GM23338 (cell line): ENCODE results near the gene CDC25B. TPM values are rescaled to one million over a fixed set of nuclear protein-coding genes. Genes with fewer than 3 reads are reported as not detected.

ENCODE experiments used
- ATAC-seq: fragments of 200-7000 bp; cut with Tn5 transposase; 3 replicates; pipeline ENCODE4 v1.9.1; 2020
- DNase-seq: peaks from one replicate; pipeline ENCODE4 v3.0.0-alpha.2; 2015; ENCODE audit warnings: low spot score
- H2AFZ ChIP-seq: fragments of 200-600 bp; sonication (generic); 2 replicates; pipeline ENCODE4 v1.8.0; 2016; ENCODE audit warnings: antibody characterized with exemption, mild to moderate bottlenecking, moderate library complexity
- H3F3A ChIP-seq: fragments of 200-600 bp; sonication (generic); replicated peaks from 2 replicates; pipeline ENCODE4 v1.8.0; 2017; ENCODE audit warnings: antibody characterized with exemption, mixed run types, low read depth
- H3K27ac ChIP-seq: fragments of 200-600 bp; sonication (generic); 2 replicates; pipeline ENCODE4 v1.6.1; 2016; ENCODE audit warnings: low read depth
- H3K27me3 ChIP-seq: fragments of 200-600 bp; sonication (generic); 2 replicates; pipeline ENCODE4 v1.8.0; 2016; ENCODE audit warnings: mild to moderate bottlenecking, mixed run types, moderate library complexity; ENCODE audit not compliant: insufficient read depth
- H3K36me3 ChIP-seq: fragments of 200-600 bp; sonication (generic); 2 replicates; pipeline ENCODE4 v1.8.0; 2016; ENCODE audit warnings: mild to moderate bottlenecking; ENCODE audit not compliant: insufficient read depth
- H3K4me1 ChIP-seq: fragments of 200-600 bp; sonication (generic); 2 replicates; pipeline ENCODE4 v1.8.0; 2016; ENCODE audit warnings: mild to moderate bottlenecking, moderate library complexity; ENCODE audit not compliant: insufficient read depth
- H3K4me2 ChIP-seq: fragments of 200-600 bp; sonication (generic); 2 replicates; pipeline ENCODE4 v1.7.1; 2017; ENCODE audit warnings: mixed run types
- H3K4me3 ChIP-seq: fragments of 200-600 bp; sonication (generic); 2 replicates; pipeline ENCODE4 v1.6.1; 2016; ENCODE audit warnings: mixed run types
- H3K79me2 ChIP-seq: fragments of 200-600 bp; sonication (generic); replicated peaks from 2 replicates; pipeline ENCODE4 v1.8.0; 2017; ENCODE audit warnings: mild to moderate bottlenecking; ENCODE audit not compliant: insufficient read depth
- H3K9me2 ChIP-seq: fragments of 200-600 bp; sonication (generic); 2 replicates; pipeline ENCODE4 v1.8.0; 2017; ENCODE audit not compliant: insufficient read depth
- H4K20me1 ChIP-seq: fragments of 200-600 bp; sonication (generic); replicated peaks from 2 replicates; pipeline ENCODE4 v1.8.0; 2017; ENCODE audit warnings: mild to moderate bottlenecking; ENCODE audit not compliant: insufficient read depth
- H3K27ac Mint-ChIP-seq: 2 replicates; pipeline ENCODE4 v1.8.0; 2020; ENCODE audit warnings: inconsistent platforms, mild to moderate bottlenecking, moderate library complexity, mixed read lengths
- H3K27me3 Mint-ChIP-seq: 3 replicates; pipeline ENCODE4 v1.8.0; 2022; ENCODE audit warnings: low read depth, mild to moderate bottlenecking, moderate library complexity, mixed read lengths, inconsistent platforms; ENCODE audit not compliant: insufficient read depth, poor library complexity
- H3K36me3 Mint-ChIP-seq: 3 replicates; pipeline ENCODE4 v1.8.0; 2021; ENCODE audit warnings: low read depth, mild to moderate bottlenecking, inconsistent platforms, moderate library complexity, mixed read lengths
- H3K4me1 Mint-ChIP-seq: 3 replicates; pipeline ENCODE4 v1.8.0; 2020; ENCODE audit warnings: mild to moderate bottlenecking, inconsistent platforms, mixed read lengths
- H3K4me3 Mint-ChIP-seq: 3 replicates; pipeline ENCODE4 v1.8.0; 2021; ENCODE audit warnings: moderate library complexity, mild to moderate bottlenecking, inconsistent platforms, mixed read lengths
- H3K9me3 Mint-ChIP-seq: 3 replicates; pipeline ENCODE4 v1.8.0; 2020; ENCODE audit warnings: moderate library complexity, mild to moderate bottlenecking, inconsistent platforms, mixed read lengths
- CREB1 ChIP-seq: fragments of 250-450 bp; sonication (Bioruptor Pico); IDR thresholded peaks from 2 replicates; pipeline ENCODE4 v1.5.0; 2020; ENCODE audit warnings: low read depth, mild to moderate bottlenecking, moderate library complexity
- EZH2 ChIP-seq: fragments of 200-600 bp; sonication (generic); IDR thresholded peaks from one replicate; pipeline ENCODE4 v1.8.0; 2017; ENCODE audit warnings: antibody characterized with exemption, mild to moderate bottlenecking, low read depth; ENCODE audit not compliant: unreplicated experiment
- EZH2phosphoT487 ChIP-seq: fragments of 200-600 bp; sonication (generic); IDR thresholded peaks from one replicate; pipeline ENCODE4 v1.8.1; 2018; ENCODE audit warnings: antibody characterized with exemption; ENCODE audit not compliant: unreplicated experiment
- POLR2AphosphoS5 ChIP-seq: IDR thresholded peaks from 2 replicates; pipeline ENCODE4 v1.6.1; 2016; ENCODE audit warnings: antibody characterized with exemption, low read depth
- REST ChIP-seq: IDR thresholded peaks from one replicate; pipeline ENCODE4 v1.6.1; 2018; ENCODE audit warnings: antibody characterized with exemption; ENCODE audit not compliant: unreplicated experiment
- ZNF114 ChIP-seq: fragments of 250-450 bp; sonication (Bioruptor Pico); IDR thresholded peaks from 2 replicates; pipeline ENCODE4 v1.5.0; 2020; ENCODE audit warnings: mild to moderate bottlenecking, moderate library complexity
- ZNF331 ChIP-seq: fragments of 250-450 bp; sonication (Bioruptor Pico); IDR thresholded peaks from 2 replicates; pipeline ENCODE4 v1.5.0; 2020; ENCODE audit warnings: low read depth, mild to moderate bottlenecking, moderate library complexity
- ZNF462 ChIP-seq: fragments of 250-450 bp; sonication (Bioruptor Pico); IDR thresholded peaks from 2 replicates; pipeline ENCODE4 v1.5.0; 2020; ENCODE audit warnings: mild to moderate bottlenecking, moderate library complexity
- polyA plus RNA-seq: library from polyadenylated mRNA; unstranded; fragments of >200 nt; fragmentation: Nextera tagmentation; extraction: Ambion mirVana; gene quantifications from 2 replicates; pipeline ENCODE4 v1.2.1, GENCODE V29; 2016
- total RNA-seq: library from RNA; depleted of rRNA; stranded (reverse); fragments of >200 nt; shearing (Covaris generic); gene quantifications from 2 replicates; pipeline ENCODE4 v1.2.3, GENCODE V29; 2014
- TF ChIP-seq, protein P1 (sequence below), 2 experiments: fragments of 200-600 bp in 1 of 2; sonication (generic) in 1 of 2; conservative IDR thresholded peaks; 2 replicates each; pipeline versions ENCODE4 v1.5.1 to v1.6.1; 2016 to 2017; ENCODE audit warnings: antibody characterized with exemption in 2 of 2, low read depth in 2 of 2, mild to moderate bottlenecking in 2 of 2, moderate library complexity in 1 of 2

The CDC25B gene
- total and polyA plus RNA-seq, 2 experiments from 2014 or later, result 10.5 to 33.0 TPM

DNA sequence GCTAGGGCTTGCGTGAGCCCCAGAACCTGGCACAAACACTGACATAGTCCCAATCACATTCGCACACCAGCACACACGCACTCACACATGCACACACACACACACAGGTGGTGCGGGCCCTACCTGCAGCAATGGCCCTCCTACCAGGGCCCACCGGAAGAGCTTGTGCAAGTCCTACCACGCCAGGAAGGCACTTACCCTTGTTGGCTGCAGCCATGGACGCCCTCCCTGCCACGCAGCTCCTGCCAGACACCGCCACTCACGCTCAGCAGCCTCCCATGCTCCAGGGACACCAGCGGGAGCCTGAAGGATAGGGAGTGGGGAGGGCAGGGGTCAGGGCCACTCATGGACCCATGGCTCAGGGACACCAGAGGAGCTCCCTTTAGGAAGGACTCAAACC, 36.2 kb upstream of the CDC25B start (continued):
- TF ChIP-seq ZNF462 (CRISPR knock-in tag) (no peak), EZH2 (no peak), EZH2phosphoT487 (no peak)

DNA sequence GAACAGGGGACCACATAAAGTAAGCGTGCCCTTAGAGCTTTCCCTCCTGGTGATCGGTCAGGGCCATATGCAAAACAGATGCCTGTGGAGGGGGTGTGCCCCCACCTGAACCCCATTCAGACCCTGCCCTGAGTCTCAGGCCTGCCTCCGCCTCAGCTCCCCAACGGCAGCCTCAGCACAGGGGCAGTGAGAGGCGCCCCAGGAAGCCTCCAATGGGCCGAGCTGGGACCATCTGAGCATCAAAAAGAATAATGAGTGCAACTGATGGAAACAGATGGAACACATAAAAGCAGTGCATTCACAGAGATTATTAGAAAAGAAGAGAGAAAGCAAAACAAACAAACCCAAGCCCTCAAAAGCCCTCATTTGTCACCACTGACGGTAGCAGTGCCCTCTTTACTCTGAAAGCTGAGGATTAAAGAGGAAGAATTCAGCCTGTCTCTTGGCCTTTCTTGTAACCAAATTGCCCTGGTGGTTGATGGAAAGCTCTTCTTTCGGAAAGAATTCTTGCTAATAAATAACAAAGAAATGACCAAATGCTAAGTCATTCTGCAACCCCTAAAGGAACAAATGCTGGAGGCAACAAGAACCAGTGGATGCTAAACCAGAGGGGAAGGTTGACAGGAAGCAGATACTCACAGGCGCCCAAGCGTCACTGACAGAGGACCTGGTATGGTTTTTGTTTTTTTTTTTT, 35.3 kb upstream of the CDC25B start:
- no peak overlapping the region; the same call in 1 of the 2 replicates for H3K27ac Mint-ChIP-seq
- TF ChIP-seq, protein P1, sequence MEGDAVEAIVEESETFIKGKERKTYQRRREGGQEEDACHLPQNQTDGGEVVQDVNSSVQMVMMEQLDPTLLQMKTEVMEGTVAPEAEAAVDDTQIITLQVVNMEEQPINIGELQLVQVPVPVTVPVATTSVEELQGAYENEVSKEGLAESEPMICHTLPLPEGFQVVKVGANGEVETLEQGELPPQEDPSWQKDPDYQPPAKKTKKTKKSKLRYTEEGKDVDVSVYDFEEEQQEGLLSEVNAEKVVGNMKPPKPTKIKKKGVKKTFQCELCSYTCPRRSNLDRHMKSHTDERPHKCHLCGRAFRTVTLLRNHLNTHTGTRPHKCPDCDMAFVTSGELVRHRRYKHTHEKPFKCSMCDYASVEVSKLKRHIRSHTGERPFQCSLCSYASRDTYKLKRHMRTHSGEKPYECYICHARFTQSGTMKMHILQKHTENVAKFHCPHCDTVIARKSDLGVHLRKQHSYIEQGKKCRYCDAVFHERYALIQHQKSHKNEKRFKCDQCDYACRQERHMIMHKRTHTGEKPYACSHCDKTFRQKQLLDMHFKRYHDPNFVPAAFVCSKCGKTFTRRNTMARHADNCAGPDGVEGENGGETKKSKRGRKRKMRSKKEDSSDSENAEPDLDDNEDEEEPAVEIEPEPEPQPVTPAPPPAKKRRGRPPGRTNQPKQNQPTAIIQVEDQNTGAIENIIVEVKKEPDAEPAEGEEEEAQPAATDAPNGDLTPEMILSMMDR (conservative IDR thresholded peaks at IDR 0.05; ENCODE audit: low read depth in 2 of 2), result no peak
- TF ChIP-seq REST, result no peak
- TF ChIP-seq CREB1 (CRISPR knock-in tag), result no peak
- no peak for TF ChIP-seq ZNF114
- no peak for TF ChIP-seq ZNF331 (CRISPR knock-in tag)
- no peak for TF ChIP-seq POLR2AphosphoS5
- no peak for TF ChIP-seq EZH2

More for the DNA sequence above, 35.3 kb upstream of the CDC25B start:
- H3K9me2 ChIP-seq, result no peaks in the 10 kb centered on the region
- H3K4me2 ChIP-seq, result no peak overlapping the region
- no peaks in the 10 kb centered on the region for H3K9me3 Mint-ChIP-seq
- no peak overlapping the region for H3K4me3 ChIP-seq
- DNase-seq, result no peak
- H3K36me3 ChIP-seq, result peaks cover 7% of the 10 kb centered on the region
- no peak overlapping the region for H2AFZ ChIP-seq
- peaks cover 18% of the 10 kb centered on the region for H4K20me1 ChIP-seq
- H3K4me3 Mint-ChIP-seq, result no peak overlapping the region
- peaks cover 11% of the 10 kb centered on the region for H3K27me3 Mint-ChIP-seq
- H3K79me2 ChIP-seq, result peaks cover 18% of the 10 kb centered on the region; the same call in 1 of the 2 replicates
- no peaks in the 10 kb centered on the region for H3F3A ChIP-seq
- H3K36me3 Mint-ChIP-seq, result peaks cover 22% of the 10 kb centered on the region
- no peaks in the 10 kb centered on the region; the same call in 2 of the 3 replicates for H3K4me1 Mint-ChIP-seq
- no peaks in the 10 kb centered on the region for H3K27me3 ChIP-seq
- peak; percentile 31; the same call in 2 of the 3 replicates for ATAC-seq
- H3K27ac ChIP-seq, result no peak overlapping the region
- H3K4me1 ChIP-seq, result peaks cover 10% of the 10 kb centered on the region
